ENCODE measurements around the gene ANKMY1.

The ANKMY1 gene

DNA sequence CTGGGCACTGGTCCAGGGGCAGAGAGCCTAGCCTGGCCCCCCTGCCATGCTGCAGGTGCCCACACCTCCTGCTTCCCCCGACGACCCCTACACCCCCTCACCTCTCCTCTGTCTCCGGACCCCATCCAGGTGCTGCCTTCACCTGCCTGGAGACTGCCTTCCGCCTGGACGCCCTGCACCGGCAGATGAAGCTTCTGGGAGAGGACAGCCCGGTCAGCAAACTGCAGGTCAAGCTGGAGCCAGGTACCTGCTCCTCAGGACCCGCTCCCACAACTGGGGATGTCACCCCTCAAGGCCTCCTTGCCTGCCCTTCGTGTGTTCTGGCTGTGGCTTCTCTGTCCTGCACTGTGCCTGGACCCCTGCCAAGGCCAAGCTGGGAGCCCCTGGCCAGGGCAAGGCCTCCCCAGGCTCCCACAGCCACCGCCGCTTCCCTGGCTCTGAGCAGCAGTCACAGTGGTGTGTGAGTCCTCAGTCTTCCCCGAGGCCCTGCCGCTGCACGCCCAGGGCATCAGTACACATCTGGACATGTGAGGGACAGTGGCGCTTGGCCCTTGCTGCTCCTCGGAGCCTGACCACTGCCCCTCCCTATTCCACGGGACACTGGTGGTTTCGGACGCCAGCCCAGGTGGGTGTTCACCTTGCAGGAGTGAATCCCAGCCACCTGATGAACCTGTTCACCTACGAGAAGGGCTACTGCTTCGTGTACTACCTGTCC lies 16.8 kb upstream of the ANKMY1 start:
- Histone ChIP-seq H3K9me3 (ENCODE audit: control insufficient read depth in 1 of 2, low read length in 2 of 2) (no peaks in the 10 kb centered on the region), H3K27ac (ENCODE audit: low read depth, low read length) (no peak overlapping the region), H3K9ac (ENCODE audit: low read depth in 1 of 2, low read length in 2 of 2) (no peak overlapping the region), H3K36me3 (ENCODE audit: control insufficient read depth in 1 of 2, insufficient read depth in 2 of 2, low read length in 2 of 2) (peaks cover 20 to 71% of the 10 kb centered on the region in 2 donors), H3K4me3 (ENCODE audit: low read depth in 1 of 2, low read length in 2 of 2) (no peak overlapping the region), H3K4me1 (ENCODE audit: control insufficient read depth in 1 of 2, insufficient read depth in 2 of 2, low read length in 2 of 2) (peaks cover 22 to 26% of the 10 kb centered on the region in 2 donors), H3K27me3 (ENCODE audit: control insufficient read depth in 1 of 2, insufficient read depth in 2 of 2, low read length in 2 of 2) (no peaks in the 10 kb centered on the region)

DNA sequence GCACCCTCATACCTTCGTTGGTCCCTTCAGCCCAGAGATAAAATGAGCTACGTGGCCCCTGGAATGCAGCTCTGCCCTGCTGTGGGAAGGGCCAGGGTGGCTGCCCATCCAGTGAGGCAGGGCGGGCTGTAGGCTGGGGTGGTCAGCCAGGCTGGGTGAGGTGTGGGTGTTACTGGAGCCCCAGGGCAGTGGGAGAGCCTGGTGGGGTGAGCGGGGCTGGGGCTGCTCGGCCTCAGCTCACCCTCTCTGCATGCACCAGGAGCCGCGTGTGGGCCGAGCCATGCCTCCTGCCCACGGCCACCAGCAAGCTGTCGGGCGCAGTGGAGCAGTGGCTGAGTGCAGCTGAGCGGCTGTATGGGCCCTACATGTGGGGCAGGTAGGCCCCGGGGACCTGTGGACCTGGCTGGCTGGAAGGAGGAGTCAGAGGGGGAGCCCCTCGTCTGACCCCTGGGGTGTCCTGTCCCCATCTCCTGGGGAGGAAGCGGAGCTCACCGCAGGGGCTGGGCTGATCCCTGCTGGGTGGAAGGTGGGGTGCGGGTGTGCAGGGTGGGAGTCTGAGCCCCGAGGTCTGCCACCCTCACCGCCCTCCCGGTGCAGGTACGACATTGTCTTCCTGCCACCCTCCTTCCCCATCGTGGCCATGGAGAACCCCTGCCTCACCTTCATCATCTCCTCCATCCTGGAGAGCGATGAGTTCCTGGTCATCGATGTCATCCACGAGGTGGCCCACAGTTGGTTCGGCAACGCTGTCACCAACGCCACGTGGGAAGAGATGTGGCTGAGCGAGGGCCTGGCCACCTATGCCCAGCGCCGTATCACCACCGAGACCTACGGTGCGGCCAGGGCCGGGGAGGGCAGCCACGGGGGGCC lies 16.0 kb upstream of the ANKMY1 start:
- no peaks in the 10 kb centered on the region for H3K27me3 ChIP-seq (ENCODE audit: control insufficient read depth in 1 of 2, insufficient read depth in 2 of 2, low read length in 2 of 2)
- peaks cover 19 to 22% of the 10 kb centered on the region in 2 donors for H3K4me1 ChIP-seq (ENCODE audit: control insufficient read depth in 1 of 2, insufficient read depth in 2 of 2, low read length in 2 of 2)
- no peak overlapping the region for H3K4me3 ChIP-seq (ENCODE audit: low read depth in 1 of 2, low read length in 2 of 2)
- peaks cover 20 to 67% of the 10 kb centered on the region in 2 donors for H3K36me3 ChIP-seq (ENCODE audit: control insufficient read depth in 1 of 2, insufficient read depth in 2 of 2, low read length in 2 of 2)
- H3K9ac ChIP-seq (ENCODE audit: low read depth in 1 of 2, low read length in 2 of 2) = no peak overlapping the region
- no peak overlapping the region for H3K27ac ChIP-seq (ENCODE audit: low read depth, low read length)
- no peaks in the 10 kb centered on the region for H3K9me3 ChIP-seq (ENCODE audit: control insufficient read depth in 1 of 2, low read length in 2 of 2)

DNA sequence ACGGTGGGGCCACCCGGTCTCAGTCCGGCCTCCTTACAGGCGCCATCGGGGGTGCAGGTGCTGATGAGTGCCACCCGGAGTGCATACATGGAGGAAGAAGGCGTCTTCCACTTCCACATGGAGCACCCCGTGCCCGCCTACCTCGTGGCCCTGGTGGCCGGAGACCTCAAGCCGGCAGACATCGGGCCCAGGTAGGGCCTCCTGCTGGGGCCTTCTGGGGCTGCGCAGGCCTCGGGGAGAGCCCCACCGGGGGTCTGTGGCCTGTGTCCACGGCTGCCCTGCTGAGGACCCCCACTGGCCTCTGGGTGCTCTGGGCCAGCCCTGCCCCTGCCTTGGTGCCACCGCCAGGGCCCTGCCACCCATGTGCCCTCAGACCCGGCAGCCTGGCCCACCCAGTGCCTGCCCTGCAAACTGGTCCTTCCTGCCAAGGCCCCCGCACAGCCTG lies 15.3 kb upstream of the ANKMY1 start:
- H3K27ac ChIP-seq (ENCODE audit: low read depth, low read length) = no peak overlapping the region
- H3K36me3 ChIP-seq (ENCODE audit: control insufficient read depth in 1 of 2, insufficient read depth in 2 of 2, low read length in 2 of 2) = peaks cover 20 to 60% of the 10 kb centered on the region in 2 donors

DNA sequence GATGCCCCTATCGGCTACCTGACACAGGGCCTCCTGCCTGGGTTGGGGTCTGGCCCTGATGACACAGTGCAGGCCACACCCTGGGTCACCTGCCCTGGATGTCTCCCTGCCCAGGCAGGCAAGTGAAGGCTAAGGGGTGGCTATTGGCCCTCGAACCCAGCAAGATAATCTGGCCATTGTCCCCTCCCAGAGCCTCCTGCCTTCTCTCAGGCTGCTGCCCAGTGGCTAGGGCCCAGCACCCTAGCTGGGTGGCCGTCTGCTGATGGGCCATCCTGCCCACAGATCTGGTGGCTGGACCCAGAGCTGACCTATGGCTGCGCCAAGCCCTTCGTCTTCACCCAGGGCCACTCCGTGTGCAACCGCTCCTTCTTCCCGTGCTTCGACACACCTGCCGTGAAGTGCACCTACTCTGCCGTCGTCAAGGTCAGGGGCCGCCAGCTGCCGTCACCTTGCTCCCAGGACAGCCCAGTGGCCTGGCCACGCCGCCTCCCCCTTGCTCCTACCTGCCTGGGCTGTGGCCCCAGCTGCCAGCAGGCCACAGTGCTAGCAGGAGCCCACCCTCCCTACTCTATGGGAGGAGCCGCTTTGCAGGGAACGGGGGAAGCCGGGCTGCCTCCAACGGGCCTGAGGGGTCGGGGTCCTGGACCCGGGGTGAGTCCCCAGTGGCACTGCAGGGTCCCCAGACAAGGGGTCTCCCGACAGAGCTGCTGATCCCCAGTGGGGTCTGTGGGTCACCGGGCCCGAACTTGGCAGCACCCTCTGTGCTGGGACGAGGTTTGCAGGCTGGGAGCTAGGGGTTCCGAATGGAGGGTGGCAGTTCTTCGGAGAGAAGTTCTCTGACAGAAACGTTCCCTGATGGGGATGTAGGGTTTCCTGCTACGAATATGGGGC lies 14.6 kb upstream of the ANKMY1 start:
- H3K27ac ChIP-seq (ENCODE audit: low read depth, low read length) = no peak overlapping the region
- H3K4me1 ChIP-seq (ENCODE audit: control insufficient read depth in 1 of 2, insufficient read depth in 2 of 2, low read length in 2 of 2) = peaks cover 22 to 26% of the 10 kb centered on the region in 2 donors
- H3K27me3 ChIP-seq (ENCODE audit: control insufficient read depth in 1 of 2, insufficient read depth in 2 of 2, low read length in 2 of 2) = no peaks in the 10 kb centered on the region
- H3K36me3 ChIP-seq (ENCODE audit: control insufficient read depth in 1 of 2, insufficient read depth in 2 of 2, low read length in 2 of 2) = peaks cover 20 to 53% of the 10 kb centered on the region in 2 donors
- H3K4me3 ChIP-seq (ENCODE audit: low read depth in 1 of 2, low read length in 2 of 2) = no peak overlapping the region
- no peak overlapping the region for H3K9ac ChIP-seq (ENCODE audit: low read depth in 1 of 2, low read length in 2 of 2)
- no peaks in the 10 kb centered on the region for H3K9me3 ChIP-seq (ENCODE audit: control insufficient read depth in 1 of 2, low read length in 2 of 2)

More for the DNA sequence above, 15.3 kb upstream of the ANKMY1 start:
- H3K27me3 ChIP-seq (ENCODE audit: control insufficient read depth in 1 of 2, insufficient read depth in 2 of 2, low read length in 2 of 2) = no peaks in the 10 kb centered on the region
- H3K9ac ChIP-seq (ENCODE audit: low read depth in 1 of 2, low read length in 2 of 2) = no peak overlapping the region
- H3K9me3 ChIP-seq (ENCODE audit: control insufficient read depth in 1 of 2, low read length in 2 of 2) = no peaks in the 10 kb centered on the region
- no peak overlapping the region for H3K4me3 ChIP-seq (ENCODE audit: low read depth in 1 of 2, low read length in 2 of 2)
- H3K4me1 ChIP-seq (ENCODE audit: control insufficient read depth in 1 of 2, insufficient read depth in 2 of 2, low read length in 2 of 2) = peaks cover 17 to 21% of the 10 kb centered on the region in 2 donors

DNA sequence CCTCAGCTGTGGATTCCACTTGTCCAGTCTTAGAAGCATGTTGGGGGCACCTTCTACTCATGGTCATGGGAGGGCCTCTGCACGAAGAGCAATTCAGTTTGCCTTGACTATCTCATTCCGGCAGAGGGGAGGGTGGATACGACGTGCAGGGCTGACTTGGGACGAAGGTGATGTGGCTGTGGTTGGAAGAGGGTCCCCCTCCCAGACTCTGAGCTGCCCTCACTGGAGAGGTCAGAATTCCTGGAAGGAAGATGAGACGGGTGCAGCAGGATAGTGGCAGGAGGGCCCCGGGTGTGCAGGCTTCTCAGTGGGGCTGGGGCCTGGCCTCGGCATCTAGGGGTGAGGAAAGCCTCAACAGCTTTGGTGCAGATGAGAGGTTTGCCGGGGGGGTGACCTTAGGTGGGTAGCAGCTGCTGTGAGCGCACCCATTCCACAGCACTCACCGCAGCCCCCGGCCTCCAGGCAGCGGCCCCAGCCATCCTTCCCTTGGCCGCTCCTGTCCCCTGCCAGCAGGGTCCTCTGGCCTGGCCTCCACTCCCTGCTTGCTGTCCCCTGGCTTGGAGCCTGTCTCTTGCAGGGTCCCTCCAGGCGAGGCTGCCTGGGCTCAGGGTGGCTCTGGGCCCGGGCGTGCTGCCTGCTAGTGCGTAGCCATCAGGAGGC lies 13.7 kb upstream of the ANKMY1 start:
- Histone ChIP-seq H3K27me3 (ENCODE audit: control insufficient read depth in 1 of 2, insufficient read depth in 2 of 2, low read length in 2 of 2) (no peaks in the 10 kb centered on the region), H3K4me1 (ENCODE audit: control insufficient read depth in 1 of 2, insufficient read depth in 2 of 2, low read length in 2 of 2) (peaks cover 30 to 34% of the 10 kb centered on the region in 2 donors)

DNA sequence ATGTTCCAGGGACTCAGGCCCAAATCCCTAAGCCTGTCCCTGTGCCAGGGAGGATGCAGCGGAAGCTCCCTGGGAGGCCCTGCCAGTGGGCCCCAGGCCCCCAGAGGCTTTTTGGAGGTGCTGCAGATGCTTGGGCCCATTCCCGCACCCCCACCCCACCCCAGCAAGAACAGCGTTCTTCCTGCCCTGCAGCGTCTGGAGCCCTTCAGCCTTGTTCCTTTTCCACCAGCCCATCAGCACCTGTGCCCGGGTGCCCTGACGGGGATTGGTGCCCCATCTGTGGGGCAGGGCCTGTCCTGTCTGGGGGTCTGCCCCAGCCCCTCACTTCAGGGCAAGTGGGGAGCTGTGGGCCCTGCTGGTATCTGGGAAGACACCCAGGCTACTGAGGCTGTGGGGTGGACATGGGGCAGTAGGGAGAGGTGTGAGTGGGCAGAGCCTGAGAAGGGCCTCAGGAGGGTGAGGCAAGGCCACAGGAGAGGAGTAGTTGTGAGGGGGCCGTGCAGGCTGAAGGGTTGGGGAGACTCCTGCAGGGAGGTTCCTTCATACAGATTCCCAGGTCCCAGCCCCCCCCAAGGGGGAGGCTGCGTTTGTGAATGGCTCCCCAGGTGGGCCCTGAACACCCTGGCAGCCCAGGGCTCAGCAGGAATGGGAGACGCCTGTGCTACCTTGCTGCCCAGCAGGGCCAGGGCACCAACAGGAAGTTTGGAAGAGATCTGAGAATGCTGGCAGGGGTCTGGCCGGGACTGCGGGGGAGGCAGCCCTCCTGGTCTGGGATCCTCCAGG lies 12.9 kb upstream of the ANKMY1 start:
- Histone ChIP-seq H3K36me3 (ENCODE audit: control insufficient read depth in 1 of 2, insufficient read depth in 2 of 2, low read length in 2 of 2) (peaks cover 7 to 37% of the 10 kb centered on the region in 2 donors), H3K4me3 (ENCODE audit: low read depth in 1 of 2, low read length in 2 of 2) (peak overlapping the region in 1 of 2 donors; percentile 94), H3K4me1 (ENCODE audit: control insufficient read depth in 1 of 2, insufficient read depth in 2 of 2, low read length in 2 of 2) (peaks cover 36 to 40% of the 10 kb centered on the region in 2 donors), H3K27ac (ENCODE audit: low read depth, low read length) (no peak overlapping the region), H3K9me3 (ENCODE audit: control insufficient read depth in 1 of 2, low read length in 2 of 2) (no peaks in the 10 kb centered on the region), H3K9ac (ENCODE audit: low read depth in 1 of 2, low read length in 2 of 2) (no peak overlapping the region), H3K27me3 (ENCODE audit: control insufficient read depth in 1 of 2, insufficient read depth in 2 of 2, low read length in 2 of 2) (no peaks in the 10 kb centered on the region)

More for the DNA sequence above, 13.7 kb upstream of the ANKMY1 start:
- Histone ChIP-seq H3K4me3 (ENCODE audit: low read depth in 1 of 2, low read length in 2 of 2) (no peak overlapping the region), H3K9me3 (ENCODE audit: control insufficient read depth in 1 of 2, low read length in 2 of 2) (no peaks in the 10 kb centered on the region), H3K9ac (ENCODE audit: low read depth in 1 of 2, low read length in 2 of 2) (no peak overlapping the region), H3K36me3 (ENCODE audit: control insufficient read depth in 1 of 2, insufficient read depth in 2 of 2, low read length in 2 of 2) (peaks cover 14 to 44% of the 10 kb centered on the region in 2 donors), H3K27ac (ENCODE audit: low read depth, low read length) (no peak overlapping the region)

DNA sequence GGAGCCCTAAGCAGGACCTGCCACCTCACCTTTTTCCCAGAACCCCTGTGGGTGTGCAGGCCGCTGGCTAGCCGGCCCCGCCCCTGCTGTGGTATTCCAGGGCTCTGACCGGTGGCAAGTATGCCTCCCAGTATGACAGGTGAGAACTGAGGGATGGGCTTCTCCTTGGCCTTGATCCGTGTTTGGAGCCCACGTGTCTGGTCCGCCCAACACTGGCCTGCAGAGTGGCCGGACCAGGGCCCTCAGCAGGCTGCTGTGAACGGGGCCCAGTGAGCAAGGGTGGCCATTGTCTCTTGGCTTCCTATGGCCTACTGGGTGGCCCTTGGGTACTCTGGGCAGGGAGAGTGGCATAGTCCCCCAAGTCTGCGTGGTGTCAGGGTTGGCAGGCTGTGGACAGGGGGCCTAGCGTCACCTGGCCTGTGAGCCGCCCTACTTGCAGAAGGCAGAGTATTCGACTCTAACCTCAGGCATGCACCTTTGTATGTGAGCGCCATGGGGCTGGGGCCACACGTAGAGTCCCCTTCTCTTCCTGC lies 12.3 kb upstream of the ANKMY1 start:
- peaks cover 43 to 47% of the 10 kb centered on the region in 2 donors for H3K4me1 ChIP-seq (ENCODE audit: control insufficient read depth in 1 of 2, insufficient read depth in 2 of 2, low read length in 2 of 2)
- H3K9me3 ChIP-seq (ENCODE audit: control insufficient read depth in 1 of 2, low read length in 2 of 2) = no peaks in the 10 kb centered on the region
- H3K4me3 ChIP-seq (ENCODE audit: low read depth in 1 of 2, low read length in 2 of 2) = peak overlapping the region; percentile 87 to 94
- peaks cover 7 to 30% of the 10 kb centered on the region in 2 donors for H3K36me3 ChIP-seq (ENCODE audit: control insufficient read depth in 1 of 2, insufficient read depth in 2 of 2, low read length in 2 of 2)
- no peak overlapping the region for H3K27ac ChIP-seq (ENCODE audit: low read depth, low read length)
- no peaks in the 10 kb centered on the region for H3K27me3 ChIP-seq (ENCODE audit: control insufficient read depth in 1 of 2, insufficient read depth in 2 of 2, low read length in 2 of 2)
- H3K9ac ChIP-seq (ENCODE audit: low read depth in 1 of 2, low read length in 2 of 2) = peak overlapping the region in 1 of 2 donors; percentile 63

DNA sequence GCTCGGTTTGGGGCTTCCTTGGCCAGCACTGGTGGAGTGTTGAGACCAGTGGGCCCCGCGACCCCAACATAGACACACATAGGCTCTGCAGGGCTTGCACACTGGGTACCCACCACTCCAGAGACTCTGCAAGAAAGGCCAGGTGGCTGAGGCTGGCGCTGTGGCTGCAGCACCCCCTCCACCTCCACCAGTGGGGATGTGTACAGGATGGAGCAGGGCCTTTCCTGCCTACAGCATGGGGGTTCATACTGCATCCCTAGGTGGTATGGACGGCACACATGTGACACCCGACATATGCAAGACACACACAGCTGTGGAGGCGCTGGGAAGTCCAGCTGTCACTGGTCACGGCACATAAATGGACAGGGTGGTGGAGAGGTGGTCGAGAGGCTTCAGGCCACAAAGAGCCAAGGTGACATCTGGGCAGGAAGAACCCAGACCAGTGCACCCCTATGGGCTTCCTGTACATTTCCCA lies 11.8 kb upstream of the ANKMY1 start:
- Histone ChIP-seq H3K27ac (ENCODE audit: low read depth, low read length) (no peak overlapping the region), H3K4me3 (ENCODE audit: low read depth in 1 of 2, low read length in 2 of 2) (peak overlapping the region; percentile 87 to 94), H3K36me3 (ENCODE audit: control insufficient read depth in 1 of 2, insufficient read depth in 2 of 2, low read length in 2 of 2) (peaks cover 4 to 25% of the 10 kb centered on the region in 2 donors), H3K27me3 (ENCODE audit: control insufficient read depth in 1 of 2, insufficient read depth in 2 of 2, low read length in 2 of 2) (no peaks in the 10 kb centered on the region), H3K9ac (ENCODE audit: low read depth in 1 of 2, low read length in 2 of 2) (peak overlapping the region; percentile 63 to 85), H3K4me1 (ENCODE audit: control insufficient read depth in 1 of 2, insufficient read depth in 2 of 2, low read length in 2 of 2) (peaks cover 48 to 52% of the 10 kb centered on the region in 2 donors), H3K9me3 (ENCODE audit: control insufficient read depth in 1 of 2, low read length in 2 of 2) (no peaks in the 10 kb centered on the region)

Data from duodenal mucosa (tissue), 2 donors.